Astrocyte of the cerebellum (primary cell): ENCODE data around the gene MNT.

Source experiments
- DNase-seq: peaks from one replicate; pipeline ENCODE4 v3.0.0-alpha.2; 2011; ENCODE audit warnings: low read depth
- H3K4me3 ChIP-seq: 2 replicates; pipeline ENCODE4 v1.5.1; 2011; ENCODE audit warnings: mild to moderate bottlenecking, low read depth, low read length, moderate library complexity
- in situ Hi-C: cut with HindIII; loops from 2 replicates; pipeline ENCODE4 v1.10.0; 2017; ENCODE audit warnings: low sequenced_read_pairs
- TF ChIP-seq, protein P1 (sequence below): IDR thresholded peaks from 2 replicates; pipeline ENCODE4 v1.5.1; 2012; ENCODE audit warnings: low read length, low read depth, moderate library complexity, mild to moderate bottlenecking; ENCODE audit errors: missing control alignments

MNT gene

GRCh38 chr17:2433696-2434095 lies 32.8 kb upstream of the MNT start:
- in situ Hi-C loops: no loop called here
- no peak for DNase-seq
- TF ChIP-seq, protein P1, sequence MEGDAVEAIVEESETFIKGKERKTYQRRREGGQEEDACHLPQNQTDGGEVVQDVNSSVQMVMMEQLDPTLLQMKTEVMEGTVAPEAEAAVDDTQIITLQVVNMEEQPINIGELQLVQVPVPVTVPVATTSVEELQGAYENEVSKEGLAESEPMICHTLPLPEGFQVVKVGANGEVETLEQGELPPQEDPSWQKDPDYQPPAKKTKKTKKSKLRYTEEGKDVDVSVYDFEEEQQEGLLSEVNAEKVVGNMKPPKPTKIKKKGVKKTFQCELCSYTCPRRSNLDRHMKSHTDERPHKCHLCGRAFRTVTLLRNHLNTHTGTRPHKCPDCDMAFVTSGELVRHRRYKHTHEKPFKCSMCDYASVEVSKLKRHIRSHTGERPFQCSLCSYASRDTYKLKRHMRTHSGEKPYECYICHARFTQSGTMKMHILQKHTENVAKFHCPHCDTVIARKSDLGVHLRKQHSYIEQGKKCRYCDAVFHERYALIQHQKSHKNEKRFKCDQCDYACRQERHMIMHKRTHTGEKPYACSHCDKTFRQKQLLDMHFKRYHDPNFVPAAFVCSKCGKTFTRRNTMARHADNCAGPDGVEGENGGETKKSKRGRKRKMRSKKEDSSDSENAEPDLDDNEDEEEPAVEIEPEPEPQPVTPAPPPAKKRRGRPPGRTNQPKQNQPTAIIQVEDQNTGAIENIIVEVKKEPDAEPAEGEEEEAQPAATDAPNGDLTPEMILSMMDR: no peak
- H3K4me3 ChIP-seq: no peak overlapping the region

DNA sequence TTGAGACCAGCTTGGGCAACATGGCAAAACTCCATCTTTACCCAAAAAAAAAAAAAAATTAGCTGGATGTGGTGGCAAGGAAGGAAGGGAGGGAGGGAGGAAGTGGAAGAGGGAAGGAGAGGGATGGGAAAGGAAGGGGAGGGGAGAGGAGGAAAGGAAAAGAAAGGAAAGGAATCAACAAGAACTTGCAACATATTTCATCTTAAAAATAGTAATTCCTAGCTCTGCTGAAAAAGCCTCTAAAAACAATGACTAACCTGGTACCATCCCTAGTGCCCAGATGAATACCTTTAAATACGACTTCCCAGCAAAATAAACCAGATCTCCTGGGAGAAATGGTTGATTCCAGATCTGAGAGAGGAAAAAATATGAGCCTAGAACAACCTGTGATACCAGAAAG lies 27.1 kb upstream of the MNT start:
- in situ Hi-C loops: no loop called here
- no peak for DNase-seq
- no peak overlapping the region for H3K4me3 ChIP-seq
- TF ChIP-seq, protein P1: no peak

DNA sequence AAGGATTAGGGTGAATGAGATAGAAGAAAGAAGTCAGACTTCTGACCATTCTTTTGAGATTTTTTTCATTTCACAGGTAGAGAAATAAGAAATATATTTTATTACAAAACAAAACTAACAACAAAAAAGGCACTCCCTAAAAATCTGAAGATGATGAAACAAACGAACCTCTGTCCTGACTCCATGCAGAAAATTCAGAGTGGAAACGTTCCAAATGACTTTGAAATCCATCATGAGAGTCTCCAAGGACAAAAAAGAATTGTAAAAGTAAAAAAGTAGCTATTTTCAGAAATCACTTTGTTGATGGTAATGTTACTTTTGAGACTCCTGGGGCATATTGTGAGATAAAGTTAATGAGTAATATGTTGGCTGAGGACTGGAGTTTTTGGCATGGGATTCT lies 26.4 kb upstream of the MNT start:
- TF ChIP-seq, protein P1: no peak
- in situ Hi-C loops: no loop called here
- DNase-seq: no peak
- H3K4me3 ChIP-seq: no peak overlapping the region

GRCh38 chr17:2423271-2423670 lies 22.4 kb upstream of the MNT start:
- H3K4me3 ChIP-seq: no peak overlapping the region
- TF ChIP-seq, protein P1: no peak
- DNase-seq: no peak
- in situ Hi-C loops: no loop called here

DNA sequence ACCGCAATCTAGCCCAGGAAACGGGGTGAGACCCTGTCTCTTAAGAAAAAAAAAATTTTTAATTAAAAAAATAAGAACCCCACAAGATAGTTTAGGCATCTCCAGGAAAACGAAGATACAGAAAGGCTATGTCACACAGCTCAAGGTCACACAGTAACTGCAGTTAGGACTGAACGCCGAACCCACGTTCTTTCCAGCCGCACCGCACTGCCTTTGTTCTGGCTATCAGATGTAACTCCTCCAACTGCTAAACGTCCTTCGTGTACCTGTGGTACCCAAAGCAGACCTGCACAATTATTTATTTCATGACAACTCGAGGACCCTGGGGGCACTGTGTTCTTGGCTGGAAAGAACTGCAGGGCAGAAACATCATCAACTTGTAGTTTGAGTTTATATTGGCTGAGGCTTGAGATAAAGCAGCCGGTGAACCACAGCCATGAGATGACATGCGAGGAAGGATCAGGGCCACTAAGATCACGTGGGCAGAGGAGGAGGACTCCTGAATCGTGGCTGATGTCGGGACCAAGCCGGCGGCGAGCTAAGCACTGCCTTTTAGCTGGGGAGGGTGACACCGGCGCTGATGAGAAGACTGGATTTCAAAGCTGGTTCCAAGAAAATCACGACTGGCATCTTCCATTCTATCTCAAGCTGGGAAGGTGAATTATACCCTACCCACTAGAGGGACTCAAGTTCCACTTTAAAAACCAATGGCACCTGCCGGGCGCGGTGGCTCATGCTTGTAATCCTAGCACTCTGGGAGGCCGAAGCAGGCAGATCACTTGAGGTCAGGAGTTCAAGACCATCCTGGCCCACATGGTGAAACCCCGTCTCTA lies 20.7 kb upstream of the MNT start:
- in situ Hi-C loops: no loop called here
- no peak for DNase-seq
- TF ChIP-seq, protein P1: no peak
- H3K4me3 ChIP-seq: no peak overlapping the region

- no peak overlapping the region for H3K4me3 ChIP-seq
- no peak for DNase-seq
- in situ Hi-C loops: no loop called here
- TF ChIP-seq, protein P1: no peak
These were observed 19.3 kb upstream of the MNT start for GRCh38 chr17:2420176-2420575.
